HG03159 (cell line): Measurements from ENCODE around the gene KRTAP10-2.
"Not testable (repeated sequence)": the region's sequence is repeated elsewhere in the genome, so short reads cannot be mapped to it uniquely, and the experiment has no call there.

Experiments used
- ATAC-seq: cut with Tn5 transposase; IDR thresholded peaks from one replicate; pipeline ENCODE4 v1.9.1; 2021; ENCODE audit warnings: mild to moderate bottlenecking, moderate library complexity; ENCODE audit not compliant: unreplicated experiment

The KRTAP10-2 gene

DNA sequence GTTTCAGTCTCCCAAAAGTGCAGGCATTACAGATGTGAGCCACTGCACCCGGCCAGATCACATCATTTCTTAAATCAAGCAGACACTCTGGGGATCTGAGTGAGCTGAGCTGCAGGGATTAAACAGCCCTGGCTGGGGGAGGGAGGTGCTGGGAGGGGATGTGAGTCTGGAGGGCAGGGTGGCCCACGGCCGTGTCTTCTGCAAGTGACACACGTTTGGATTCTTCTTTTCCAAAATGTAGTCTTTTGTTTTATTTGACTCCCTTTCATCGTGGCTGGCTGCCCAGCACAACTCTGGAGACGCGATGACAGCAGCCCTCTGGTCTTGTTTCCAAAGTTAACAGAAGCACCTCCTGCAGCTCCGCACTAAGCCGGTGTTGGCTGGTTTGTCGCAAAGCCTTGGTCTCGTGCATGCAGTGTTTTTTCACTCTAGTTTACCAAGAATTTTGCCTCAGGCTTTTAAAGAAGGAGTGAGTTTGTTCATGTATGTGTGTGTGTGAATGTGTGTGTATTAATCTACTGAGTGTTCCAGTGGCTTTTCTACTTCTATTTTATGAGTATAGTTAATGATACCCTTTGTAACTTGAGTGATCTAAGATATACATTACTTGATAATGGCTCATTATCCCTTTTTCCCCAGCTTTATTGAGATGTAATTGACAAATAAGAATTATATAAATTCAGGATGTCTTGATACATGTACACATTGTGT is 31.9 kb upstream of the KRTAP10-2 start:
- no peak for ATAC-seq

DNA sequence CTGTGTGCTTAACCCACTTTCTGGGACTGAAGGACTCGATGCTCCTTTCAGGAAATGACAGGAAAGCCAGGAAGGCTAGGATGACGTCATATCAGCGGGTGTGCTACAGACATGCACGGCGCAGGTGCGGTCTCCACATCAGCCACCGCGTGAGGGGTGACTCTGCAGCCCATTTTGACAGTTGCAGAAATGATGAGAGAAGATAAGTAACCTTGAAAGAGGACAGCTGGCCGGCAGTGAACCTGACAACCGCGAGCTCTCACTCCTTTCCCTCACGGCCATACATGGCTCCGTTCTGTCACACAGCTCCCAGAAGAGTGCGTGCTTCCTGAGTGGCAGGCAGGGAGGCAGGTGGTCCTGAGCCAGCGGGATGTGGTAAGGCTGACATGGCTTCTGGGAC is 30.8 kb upstream of the KRTAP10-2 start:
- no peak for ATAC-seq

DNA sequence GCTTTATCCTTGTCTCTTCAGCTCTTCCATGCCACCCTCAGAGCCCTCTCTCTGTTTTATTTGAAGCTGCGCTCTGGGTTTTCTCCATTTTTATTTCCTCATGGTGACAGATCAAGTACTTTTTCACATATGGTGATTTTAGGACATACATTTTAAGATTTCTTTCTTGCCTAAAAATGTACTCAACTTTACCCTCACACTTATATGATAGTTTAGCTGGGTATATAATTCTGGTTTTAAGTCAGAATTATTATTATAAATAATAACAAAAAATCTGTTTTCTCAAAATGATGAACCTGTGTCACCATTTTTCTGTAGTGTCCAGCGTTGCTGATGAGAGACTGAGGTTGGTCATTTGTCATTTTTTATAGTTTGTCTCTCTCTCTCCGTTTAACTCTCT is 29.9 kb upstream of the KRTAP10-2 start:
- no peak for ATAC-seq

DNA sequence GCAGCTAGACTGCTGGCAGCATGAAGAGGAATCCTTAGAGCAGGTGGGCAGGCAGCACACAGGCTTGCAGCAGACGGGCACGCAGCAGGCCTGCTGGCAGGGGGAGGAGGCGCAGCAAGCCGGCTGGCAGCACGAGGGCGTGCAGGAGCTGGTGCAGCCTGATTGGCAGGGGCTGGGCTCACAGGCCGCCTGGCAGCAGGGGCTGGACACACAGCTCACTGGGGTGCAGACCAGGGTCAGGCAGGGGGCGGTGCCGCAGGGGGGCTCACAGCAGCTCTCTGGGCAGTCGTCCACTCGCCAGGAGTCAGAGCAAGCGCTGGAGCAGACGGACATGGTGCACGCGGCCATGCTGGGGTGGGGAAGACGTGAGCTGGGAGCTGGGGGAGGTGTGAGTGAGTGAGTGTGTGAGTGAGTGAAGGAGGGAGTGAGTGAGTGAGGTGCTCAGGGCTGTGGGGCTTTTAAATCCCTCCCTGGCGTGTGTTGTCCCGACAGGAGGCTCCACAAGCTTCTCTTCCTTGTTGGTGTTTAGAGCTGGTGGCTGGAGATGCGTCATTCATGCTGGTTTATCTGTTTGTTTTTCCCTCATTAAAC is 29.0 kb upstream of the KRTAP10-2 start, which contains the start of gene KRTAP10-5:
Gene KRTAP10-5 (minus strand): TSS at position 374 of the 591 bp plus-strand sequence. CDS start 26 bp downstream, at position 348.
- ATAC-seq = not testable (repeated sequence)

DNA sequence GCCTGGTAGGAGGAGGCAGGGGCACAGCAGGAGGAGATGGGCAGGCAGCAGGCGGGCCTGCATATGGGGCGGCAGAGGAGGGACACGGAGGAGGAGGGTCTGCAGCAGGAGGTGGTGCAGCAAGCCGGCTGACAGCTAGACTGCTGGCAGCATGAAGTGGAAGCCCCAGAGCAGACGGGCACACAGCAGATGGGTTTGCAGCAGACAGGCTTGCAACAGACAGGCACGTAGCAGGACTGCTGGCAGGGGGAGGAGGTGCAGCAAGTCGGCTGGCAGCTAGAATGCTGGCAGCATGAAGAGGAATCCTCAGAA is 28.5 kb upstream of the KRTAP10-2 start:
- ATAC-seq = no peak

DNA sequence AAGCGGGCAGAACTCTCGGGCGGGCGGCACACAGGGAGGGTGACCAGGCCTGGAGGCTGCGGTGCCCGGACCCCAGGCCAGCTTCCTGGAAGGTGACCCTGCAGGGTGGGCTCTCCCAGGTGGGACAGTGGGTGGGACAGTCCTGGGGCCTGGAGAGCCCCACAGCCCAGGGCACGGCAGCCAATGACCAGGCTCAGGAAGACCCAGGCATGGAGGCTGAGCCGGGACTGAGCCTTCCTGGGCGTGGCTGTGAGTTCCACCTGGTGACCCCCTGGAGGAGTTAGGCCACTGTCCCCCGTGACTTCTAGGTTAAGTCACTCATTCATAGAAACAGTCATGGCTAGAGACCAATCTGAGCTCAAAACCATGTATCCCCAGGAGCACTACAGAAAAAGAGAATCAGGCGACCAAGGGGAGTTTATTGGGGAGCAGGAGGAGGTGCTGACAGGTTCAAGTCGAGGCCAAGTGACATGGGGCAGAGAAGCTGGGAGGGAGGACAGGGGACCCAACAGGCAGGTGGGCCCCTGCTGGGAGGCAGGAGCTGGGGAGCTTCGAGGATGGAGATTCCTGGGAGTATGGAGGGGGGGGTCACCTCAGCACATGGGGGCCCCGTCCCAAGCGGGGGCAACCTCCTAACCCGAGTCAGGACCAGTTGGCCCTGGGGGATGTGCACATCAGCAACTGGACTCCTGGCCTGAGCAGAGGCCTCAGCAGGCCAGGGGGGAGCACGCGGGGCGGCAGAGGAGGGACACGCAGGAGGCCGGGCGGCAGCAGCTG is 27.9 kb upstream of the KRTAP10-2 start:
- no peak for ATAC-seq

DNA sequence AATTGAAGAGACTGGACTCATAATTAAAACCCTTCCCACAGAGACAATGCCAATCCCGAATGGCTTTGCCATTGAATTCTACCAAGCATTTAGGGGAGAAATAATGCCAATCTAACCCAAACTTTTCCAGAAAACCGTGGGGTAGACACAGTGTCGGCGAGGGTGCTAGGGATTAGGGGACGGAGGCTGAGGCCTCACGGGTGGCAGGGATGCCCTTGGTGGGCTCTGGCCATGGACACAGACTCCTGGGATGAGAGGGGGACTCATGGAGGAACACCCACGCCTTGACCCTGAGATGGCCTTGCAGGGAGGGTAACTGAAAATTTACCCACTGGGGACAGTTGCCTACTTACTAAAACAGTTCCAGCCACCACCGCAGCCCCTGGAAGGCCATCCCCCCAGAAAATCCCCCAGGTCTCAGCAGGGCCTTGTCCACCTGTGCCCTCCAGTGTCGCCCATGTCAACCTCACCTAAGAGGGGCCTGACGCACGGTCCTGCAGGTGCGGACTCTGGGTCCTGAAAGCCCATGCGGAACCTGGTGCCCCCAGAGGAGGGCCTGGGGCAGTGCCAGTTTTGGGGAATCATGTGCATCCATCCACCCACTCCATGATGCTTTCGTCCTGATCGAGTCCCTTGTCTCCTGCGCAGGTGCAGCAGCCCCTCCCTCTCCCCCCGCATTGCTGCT is 27.2 kb upstream of the KRTAP10-2 start:
- no peak for ATAC-seq

DNA sequence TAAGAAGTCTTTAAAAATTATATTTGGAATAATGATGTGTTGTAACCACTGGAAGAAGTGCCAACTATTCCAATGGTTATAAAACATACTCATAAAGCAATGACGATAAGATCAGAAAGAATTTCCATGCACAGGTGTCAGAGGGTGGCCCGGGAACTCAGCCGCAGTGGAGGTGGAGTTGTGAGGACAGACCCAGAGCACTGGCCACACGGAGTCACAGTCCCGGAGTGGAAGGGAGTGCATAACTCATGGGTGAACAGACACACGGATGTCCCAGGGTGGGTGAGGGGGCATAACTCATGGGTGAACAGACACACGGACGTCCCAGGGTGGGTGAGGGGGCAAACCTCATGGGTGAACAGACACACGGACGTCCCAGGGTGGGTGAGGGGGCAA is 24.7 kb upstream of the KRTAP10-2 start:
- ATAC-seq = no peak

DNA sequence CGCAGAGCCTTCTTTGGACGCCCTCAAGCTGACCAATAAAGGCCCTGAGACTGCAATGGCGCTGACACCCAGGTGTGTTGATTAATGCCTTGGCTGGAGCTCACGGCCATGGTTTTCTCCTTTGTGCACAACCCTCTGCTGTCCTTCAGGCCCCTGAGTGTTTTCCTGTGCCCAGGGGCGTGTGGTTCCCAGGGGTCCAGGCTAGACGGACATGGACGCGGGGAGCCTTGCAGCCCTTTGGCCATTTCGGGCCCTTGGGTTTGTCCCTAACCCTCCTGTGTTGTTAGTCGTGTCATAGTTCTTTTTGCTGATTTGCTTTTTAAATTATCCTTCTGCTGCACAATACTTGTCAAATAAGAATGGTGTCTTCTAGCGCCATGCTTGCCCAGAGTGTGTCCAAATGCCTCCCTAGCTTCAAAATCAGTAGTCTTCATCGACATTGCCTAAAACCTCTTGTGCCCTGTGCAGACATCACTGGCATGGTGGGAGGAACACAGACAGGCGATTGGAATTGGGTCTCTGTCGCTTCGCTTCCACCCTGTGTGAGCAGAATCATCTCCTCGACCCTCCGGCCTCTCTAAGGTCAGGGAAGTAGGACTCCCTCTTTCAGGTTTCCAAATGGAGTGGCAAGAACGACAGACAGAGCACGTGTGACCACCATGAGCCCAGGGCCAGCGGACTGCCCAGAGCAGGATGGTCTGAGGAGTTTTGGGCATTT is 24.2 kb upstream of the KRTAP10-2 start:
- ATAC-seq = no peak

DNA sequence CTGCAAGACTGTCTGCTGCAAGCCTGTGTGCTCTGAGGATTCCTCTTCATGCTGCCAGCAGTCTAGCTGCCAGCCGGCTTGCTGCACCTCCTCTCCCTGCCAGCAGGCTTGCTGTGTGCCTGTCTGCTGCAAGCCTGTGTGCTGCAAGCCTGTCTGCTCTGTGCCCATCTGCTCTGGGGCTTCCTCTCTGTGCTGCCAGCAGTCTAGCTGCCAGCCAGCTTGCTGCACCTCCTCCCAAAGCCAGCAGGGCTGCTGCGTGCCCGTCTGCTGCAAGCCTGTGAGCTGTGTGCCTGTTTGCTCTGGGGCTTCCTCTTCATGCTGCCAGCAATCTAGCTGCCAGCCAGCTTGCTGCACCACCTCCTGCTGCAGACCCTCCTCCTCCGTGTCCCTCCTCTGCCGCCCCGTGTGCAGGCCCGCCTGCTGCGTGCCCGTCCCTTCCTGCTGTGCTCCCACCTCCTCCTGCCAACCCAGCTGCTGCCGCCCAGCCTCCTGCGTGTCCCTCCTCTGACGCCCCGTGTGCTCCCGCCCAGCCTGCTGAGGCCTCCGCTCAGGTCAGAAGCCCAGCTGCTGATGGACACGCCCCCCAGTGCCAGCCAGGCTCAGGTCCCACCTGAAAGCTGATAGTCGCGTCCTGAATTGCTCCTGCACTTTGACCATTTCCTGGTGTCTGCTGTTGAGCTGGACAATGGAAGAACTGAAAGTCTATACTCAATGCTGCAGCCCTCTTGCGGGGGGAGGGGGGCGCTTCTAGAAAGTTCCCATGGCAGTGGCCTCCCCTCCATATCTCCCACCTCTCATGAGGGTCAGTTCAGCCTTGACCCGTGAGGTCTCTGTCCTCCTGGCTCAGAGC is 23.4 kb upstream of the KRTAP10-2 start:
- ATAC-seq = no peak

DNA sequence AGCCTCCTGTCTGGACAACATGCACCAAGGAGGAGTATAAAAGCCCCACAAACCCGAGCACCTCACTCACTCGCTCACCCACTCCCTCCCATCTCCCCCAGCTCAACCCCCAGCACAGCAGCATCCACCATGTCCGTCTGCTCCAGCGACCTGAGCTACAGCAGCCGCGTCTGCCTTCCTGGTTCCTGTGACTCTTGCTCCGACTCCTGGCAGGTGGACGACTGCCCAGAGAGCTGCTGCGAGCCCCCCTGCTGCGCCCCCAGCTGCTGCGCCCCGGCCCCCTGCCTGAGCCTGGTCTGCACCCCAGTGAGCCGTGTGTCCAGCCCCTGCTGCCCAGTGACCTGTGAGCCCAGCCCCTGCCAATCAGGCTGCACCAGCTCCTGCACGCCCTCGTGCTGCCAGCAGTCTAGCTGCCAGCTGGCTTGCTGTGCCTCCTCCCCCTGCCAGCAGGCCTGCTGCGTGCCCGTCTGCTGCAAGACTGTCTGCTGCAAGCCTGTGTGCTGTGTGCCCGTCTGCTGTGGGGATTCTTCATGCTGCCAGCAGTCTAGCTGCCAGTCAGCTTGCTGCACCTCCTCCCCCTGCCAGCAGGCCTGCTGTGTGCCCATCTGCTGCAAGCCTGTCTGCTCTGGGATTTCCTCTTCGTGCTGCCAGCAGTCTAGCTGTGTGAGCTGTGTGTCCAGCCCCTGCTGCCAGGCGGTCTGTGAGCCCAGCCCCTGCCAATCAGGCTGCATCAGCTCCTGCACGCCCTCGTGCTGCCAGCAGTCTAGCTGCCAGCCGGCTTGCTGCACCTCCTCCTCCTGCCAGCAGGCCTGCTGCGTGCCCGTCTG is 22.5 kb upstream of the KRTAP10-2 start, which contains the start of gene KRTAP10-4:
Gene KRTAP10-4 (plus strand): TSS at position 100 of the 827 bp plus-strand sequence. CDS start 30 bp downstream, at position 130.
- ATAC-seq = not testable (repeated sequence)

DNA sequence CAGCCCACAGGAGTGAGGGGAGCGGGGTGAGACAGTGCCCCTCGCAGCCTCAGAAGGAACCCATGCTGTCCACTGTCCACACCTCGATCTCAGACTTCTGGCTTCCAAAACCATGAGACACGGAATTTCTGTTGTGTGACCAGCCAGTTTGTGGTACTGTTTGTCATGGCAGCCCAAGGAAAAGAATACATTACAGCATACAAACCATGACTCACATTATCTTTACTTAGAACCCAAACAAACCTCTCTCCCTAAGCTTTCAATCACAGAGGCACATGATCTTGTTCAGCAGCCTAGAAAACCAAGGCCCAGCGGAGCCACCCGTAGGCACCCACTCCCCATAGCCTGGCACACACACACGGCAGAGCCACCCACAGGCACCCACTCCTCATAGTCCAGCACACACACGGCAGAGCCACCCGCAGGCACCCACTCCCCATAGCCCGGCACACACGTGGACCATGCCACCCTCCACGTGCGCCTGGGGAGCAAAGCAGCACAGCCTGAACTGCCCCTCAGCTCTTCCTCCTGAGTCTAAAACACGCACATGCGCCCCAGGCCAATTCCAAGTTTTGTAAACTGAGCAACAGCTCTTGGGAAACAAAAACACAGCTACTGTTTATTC is 21.8 kb upstream of the KRTAP10-2 start:
- no peak for ATAC-seq

DNA sequence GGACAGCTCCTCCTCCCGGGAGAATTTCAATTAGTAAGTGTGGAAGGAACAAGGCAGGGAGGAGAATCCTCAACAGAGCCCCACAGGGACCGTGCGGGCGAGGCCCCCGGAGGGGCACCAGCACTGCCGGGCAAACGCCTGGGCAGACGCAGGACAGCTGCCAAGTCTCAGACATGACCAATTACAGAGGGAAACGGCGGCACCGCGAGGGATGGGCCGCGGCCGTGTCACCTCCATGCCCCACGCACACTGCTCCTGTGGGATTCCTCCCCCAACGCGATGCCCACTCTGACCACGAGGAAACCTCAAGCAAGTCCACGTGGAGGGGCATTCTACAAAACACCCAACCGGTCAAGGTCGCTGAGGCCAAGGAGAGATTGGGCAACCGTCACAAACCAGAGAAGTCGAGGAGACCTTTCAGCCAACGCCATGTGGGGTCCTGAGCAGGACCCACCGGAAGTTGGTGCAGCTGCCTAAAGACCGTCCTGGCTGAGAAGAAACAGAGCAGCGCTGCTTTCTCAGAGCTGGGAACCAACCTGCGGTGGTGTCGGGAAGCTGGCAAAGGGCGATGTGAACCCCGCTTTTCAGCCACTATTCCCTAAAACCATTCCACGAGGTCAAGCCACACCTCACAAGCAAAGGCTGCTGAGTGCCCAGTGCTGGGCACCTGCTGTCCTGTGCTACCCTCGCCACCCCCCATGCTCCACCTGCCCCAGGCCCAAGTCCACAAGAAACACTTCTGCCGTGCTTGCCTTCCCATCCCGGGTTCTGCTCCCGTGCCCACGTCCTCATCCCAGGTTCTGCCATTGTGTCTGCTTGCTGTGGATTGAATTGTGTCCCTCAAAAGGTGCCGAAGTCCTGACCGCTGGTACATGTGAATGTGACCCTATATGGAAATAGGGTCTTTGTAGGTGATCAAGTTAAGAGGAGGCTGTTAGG is 20.8 kb upstream of the KRTAP10-2 start:
- ATAC-seq = no peak

DNA sequence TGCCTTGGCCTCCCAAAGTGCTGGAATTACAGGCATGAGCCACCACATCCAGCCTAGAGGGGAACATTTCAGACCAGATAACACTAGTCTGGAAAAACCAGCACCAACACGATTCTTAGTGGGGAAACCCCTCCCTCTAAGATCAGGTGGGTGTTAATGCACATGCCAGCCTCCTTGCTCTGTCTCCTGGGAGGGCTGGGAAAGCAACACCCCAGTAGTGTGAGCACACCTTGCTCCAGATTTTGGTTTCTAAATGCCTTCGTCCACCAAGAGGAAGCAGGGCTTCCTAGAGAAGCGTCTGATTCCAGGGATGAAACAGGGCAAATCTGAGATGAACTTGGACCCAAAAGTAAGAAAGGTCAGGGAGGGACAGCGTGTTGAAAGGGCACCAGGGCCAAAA is 20.0 kb upstream of the KRTAP10-2 start:
- no peak for ATAC-seq

DNA sequence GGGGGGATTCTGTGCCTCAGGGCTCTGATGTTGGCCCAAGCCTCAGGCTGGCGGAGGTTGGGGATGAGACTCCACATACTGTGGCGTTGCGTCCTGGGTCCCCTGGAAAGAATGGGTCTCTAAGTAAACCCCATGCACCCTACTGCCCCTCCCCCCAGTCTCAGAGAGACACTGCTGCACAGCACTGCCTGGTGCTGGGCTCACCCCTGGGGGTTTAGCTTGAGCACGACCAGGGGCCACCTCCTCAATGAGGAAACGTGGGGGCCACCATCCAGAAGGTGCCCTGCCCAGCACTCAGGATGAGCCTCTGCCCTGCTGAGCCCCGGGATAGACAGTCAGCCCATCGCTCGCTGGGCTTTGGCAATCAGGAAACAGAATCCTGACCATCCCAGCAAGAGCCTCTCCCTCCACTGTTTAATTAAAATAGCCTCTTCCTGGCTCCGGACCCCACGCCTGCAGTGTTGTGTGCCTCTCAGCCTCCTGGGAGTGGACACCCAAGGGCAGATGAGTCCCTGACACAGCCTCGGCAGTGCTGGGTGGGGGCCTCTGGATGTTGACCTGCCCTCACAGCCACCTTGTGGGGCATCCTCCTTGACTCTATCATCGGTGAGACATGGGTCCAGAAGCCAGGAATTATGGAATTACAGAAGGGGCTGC is 18.7 kb upstream of the KRTAP10-2 start:
- ATAC-seq = no peak

DNA sequence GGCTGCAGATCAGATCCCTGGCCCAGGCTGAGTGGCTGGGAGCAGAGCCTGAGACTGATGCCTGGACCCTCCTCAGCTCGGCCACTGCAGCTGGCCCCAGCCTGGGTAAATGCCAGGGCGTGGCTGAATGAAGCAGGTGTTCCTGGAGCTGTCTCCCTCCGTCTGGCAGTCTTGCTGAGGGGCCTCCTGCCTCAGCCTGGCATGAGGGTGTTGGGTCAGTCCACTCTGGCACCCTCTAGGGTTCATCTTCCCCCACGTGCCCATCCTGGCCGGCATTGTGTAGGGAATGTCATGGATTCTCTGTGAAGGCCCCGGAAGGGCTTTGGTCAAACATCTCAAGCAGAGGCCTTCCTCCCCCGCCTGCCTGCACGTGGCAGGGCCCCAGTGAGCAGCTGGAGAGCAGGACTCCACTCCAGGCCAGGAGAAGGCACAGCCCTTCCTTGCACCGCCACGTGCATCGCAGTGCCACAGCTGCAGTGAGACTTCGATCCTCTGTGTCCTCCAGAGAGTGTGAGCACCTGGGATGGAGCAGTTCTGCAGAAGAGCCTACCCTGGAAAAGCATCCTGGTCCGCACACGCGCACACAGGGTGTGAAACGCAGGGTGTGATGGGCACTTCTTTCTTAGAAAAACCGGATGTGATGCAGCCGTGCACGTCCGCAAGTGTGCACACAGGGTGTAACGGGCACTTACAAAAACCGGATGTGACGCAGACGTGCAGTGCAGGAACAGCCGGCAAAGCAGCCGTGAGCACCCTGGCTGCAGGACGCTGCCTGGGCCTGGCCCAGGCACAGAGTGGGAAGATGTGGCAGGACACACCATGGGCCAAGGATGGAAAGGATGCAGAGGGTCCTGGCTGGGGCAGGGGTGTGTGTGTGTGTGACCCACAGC is 17.6 kb upstream of the KRTAP10-2 start:
- no peak for ATAC-seq
